HEK293 (cell line): ENCODE data around the gene UBE2D2.
"Not testable (repeated sequence)": the region's sequence is repeated elsewhere in the genome, so short reads cannot be mapped to it uniquely, and the experiment has no call there.

Source experiments
- CTCF ChIA-PET: fragments of 350-600 bp; formaldehyde crosslinking; extraction: SDS; loops from one replicate; lab custom pipeline; 2021; ENCODE audit warnings: antibody characterized with exemption; lab: Yijun Ruan, JAX
- POLR2A ChIA-PET: fragments of 300-600 bp; formaldehyde crosslinking; extraction: SDS; loops from one replicate; lab custom pipeline; 2020; ENCODE audit warnings: antibody characterized with exemption, inconsistent platforms; lab: Yijun Ruan, JAX
- H3K27ac ChIP-seq: fragments of 200-500 bp; sonication (Bioruptor generic); 2 replicates; pipeline ENCODE4 v1.5.1; 2014; ENCODE audit warnings: low read depth, low read length, control low read depth, inconsistent platforms; ENCODE audit errors: extremely low read depth
- H3K36me3 ChIP-seq, 2 experiments: fragments of 200-500 bp in 1 of 2; sonication (Bioruptor generic) in 1 of 2; 1 replicate in 1 of 2; 2 replicates in 1 of 2; pipeline ENCODE4 v1.5.1; 2014 to 2017; ENCODE audit warnings: inconsistent platforms in 2 of 2, low read length in 2 of 2; ENCODE audit not compliant: control insufficient read depth in 2 of 2, insufficient read depth in 1 of 2
- H3K4me1 ChIP-seq: fragments of 200-500 bp; sonication (Bioruptor generic); 2 replicates; pipeline ENCODE4 v1.5.1; 2014; ENCODE audit warnings: mild to moderate bottlenecking, low read length, inconsistent platforms; ENCODE audit not compliant: control insufficient read depth, insufficient read depth
- H3K4me3 ChIP-seq: 2 replicates; pipeline ENCODE4 v1.5.1; 2011; ENCODE audit warnings: low read depth, mild to moderate bottlenecking, control low read depth, low read length, moderate library complexity
- H3K9me3 ChIP-seq: fragments of 200-500 bp; sonication (Bioruptor generic); 2 replicates; pipeline ENCODE4 v1.5.1; 2014; ENCODE audit warnings: low read depth, low read length, inconsistent platforms; ENCODE audit not compliant: control insufficient read depth, insufficient read depth
- BCL11B ChIP-seq: fragments of 450-650 bp; formaldehyde crosslinking; IDR thresholded peaks from 2 replicates; pipeline ENCODE4 v1.5.1; 2016; ENCODE audit warnings: low read depth, missing biosample characterization, missing genetic modification characterization
- SCRT2 ChIP-seq: fragments of 450-650 bp; formaldehyde crosslinking; IDR thresholded peaks from 2 replicates; pipeline ENCODE4 v1.5.1; 2016; ENCODE audit warnings: missing biosample characterization, missing genetic modification characterization
- SETDB1 ChIP-seq: IDR thresholded peaks from one replicate; pipeline ENCODE4 v1.6.1; 2017; ENCODE audit warnings: mild to moderate bottlenecking, low read length, moderate library complexity, mixed read lengths; ENCODE audit not compliant: insufficient read length
- YY1 ChIP-seq: fragments of 450-650 bp; formaldehyde crosslinking; IDR thresholded peaks from 2 replicates; pipeline ENCODE4 v1.5.1; 2018; ENCODE audit warnings: missing biosample characterization, missing genetic modification characterization
- ZBTB20 ChIP-seq: fragments of 450-650 bp; formaldehyde crosslinking; IDR thresholded peaks from 2 replicates; pipeline ENCODE4 v1.5.1; 2016; ENCODE audit warnings: missing biosample characterization, missing genetic modification characterization
- ZFP69B ChIP-seq: fragments of 450-650 bp; formaldehyde crosslinking; IDR thresholded peaks from 2 replicates; pipeline ENCODE4 v1.5.1; 2016; ENCODE audit warnings: missing biosample characterization, missing genetic modification characterization
- ZNF202 ChIP-seq: fragments of 450-650 bp; formaldehyde crosslinking; IDR thresholded peaks from 2 replicates; pipeline ENCODE4 v1.5.1; 2016; ENCODE audit warnings: missing biosample characterization, missing genetic modification characterization, borderline replicate concordance
- ZNF266 ChIP-seq: fragments of 450-650 bp; formaldehyde crosslinking; IDR thresholded peaks from 2 replicates; pipeline ENCODE4 v1.5.1; 2016; ENCODE audit warnings: missing biosample characterization, missing genetic modification characterization, low read depth
- ZNF426 ChIP-seq: fragments of 450-650 bp; formaldehyde crosslinking; IDR thresholded peaks from 2 replicates; pipeline ENCODE4 v1.5.1; 2017; ENCODE audit warnings: missing biosample characterization, missing genetic modification characterization, mild to moderate bottlenecking, inconsistent platforms, moderate library complexity
- ZNF433 ChIP-seq: fragments of 450-650 bp; formaldehyde crosslinking; IDR thresholded peaks from 2 replicates; pipeline ENCODE4 v1.5.1; 2016; ENCODE audit warnings: missing biosample characterization, missing genetic modification characterization, low read depth
- ZNF529 ChIP-seq: fragments of 450-650 bp; formaldehyde crosslinking; IDR thresholded peaks from 2 replicates; pipeline ENCODE4 v1.5.1; 2017; ENCODE audit warnings: missing genetic modification characterization, missing biosample characterization; ENCODE audit not compliant: insufficient replicate concordance
- ZNF571 ChIP-seq: fragments of 450-650 bp; formaldehyde crosslinking; IDR thresholded peaks from 2 replicates; pipeline ENCODE4 v1.5.0; 2017; ENCODE audit warnings: missing biosample characterization, missing genetic modification characterization
- ZNF623 ChIP-seq: fragments of 450-650 bp; formaldehyde crosslinking; IDR thresholded peaks from 2 replicates; pipeline ENCODE4 v1.5.1; 2016; ENCODE audit warnings: missing biosample characterization, missing genetic modification characterization
- ZNF629 ChIP-seq: fragments of 450-650 bp; formaldehyde crosslinking; IDR thresholded peaks from 2 replicates; pipeline ENCODE4 v1.5.1; 2017; ENCODE audit warnings: missing biosample characterization, missing genetic modification characterization
- ZNF843 ChIP-seq: fragments of 450-650 bp; formaldehyde crosslinking; IDR thresholded peaks from 2 replicates; pipeline ENCODE4 v1.5.1; 2016; ENCODE audit warnings: missing biosample characterization, missing genetic modification characterization
- TF ChIP-seq, protein P1 (sequence below): fragments of 450-650 bp; formaldehyde crosslinking; IDR thresholded peaks from 2 replicates; pipeline ENCODE4 v1.5.1; 2016; ENCODE audit warnings: missing biosample characterization, missing genetic modification characterization
- TF ChIP-seq, protein P2 (sequence below): fragments of 450-650 bp; formaldehyde crosslinking; IDR thresholded peaks from 2 replicates; pipeline ENCODE4 v1.5.1; 2016; ENCODE audit warnings: missing biosample characterization, missing genetic modification characterization
- TF ChIP-seq, protein P3 (sequence below): fragments of 450-650 bp; formaldehyde crosslinking; IDR thresholded peaks from 2 replicates; pipeline ENCODE4 v1.5.1; 2017; ENCODE audit warnings: missing biosample characterization, missing genetic modification characterization
- TF ChIP-seq, protein P4 (sequence below): fragments of 450-650 bp; formaldehyde crosslinking; IDR thresholded peaks from 2 replicates; pipeline ENCODE4 v1.5.1; 2016; ENCODE audit warnings: missing biosample characterization, missing genetic modification characterization
- TF ChIP-seq, protein P5 (sequence below): fragments of 450-650 bp; formaldehyde crosslinking; IDR thresholded peaks from 2 replicates; pipeline ENCODE4 v1.5.1; 2017; ENCODE audit warnings: missing biosample characterization, missing genetic modification characterization

Gene UBE2D2

DNA sequence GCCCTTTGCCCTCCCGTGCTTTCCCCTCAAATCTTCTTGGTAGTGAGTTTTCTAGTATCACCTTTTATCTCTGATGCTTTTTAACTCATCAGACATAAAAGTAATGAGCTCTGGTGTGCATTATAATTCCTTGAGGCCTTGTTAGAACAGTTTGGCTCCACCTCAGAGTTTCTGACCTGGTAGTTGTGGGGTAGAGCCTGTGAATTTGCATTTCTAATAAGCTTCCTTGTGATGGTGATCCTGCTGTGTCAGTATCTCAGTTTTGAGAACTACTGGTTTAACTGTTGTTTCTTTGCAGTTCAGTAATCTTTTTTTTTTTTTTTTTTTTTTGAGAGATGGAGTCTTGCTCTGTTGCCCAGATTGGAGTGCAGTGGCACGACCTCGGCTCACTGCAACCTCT, 31.1 kb downstream of the UBE2D2 start:
- H3K4me1 ChIP-seq: no peaks in the 10 kb centered on the region
- H3K9me3 ChIP-seq: no peaks in the 10 kb centered on the region
- POLR2A ChIA-PET: interaction anchor here (1.1 kb wide), 1 partner anchor 11 kb away, joined by 5 read pairs; no protein-coding TSS in a partner anchor
- TF ChIP-seq ZNF433 (tag by site-specific recombination) (no peak), ZNF623 (no peak), ZBTB20 (tag by site-specific recombination) (no peak), ZFP69B (no peak), ZNF843 (tag by site-specific recombination) (no peak), ZNF266 (no peak)
- H3K27ac ChIP-seq: no peak overlapping the region
- H3K36me3 ChIP-seq: peaks cover 16% of the 10 kb centered on the region in 2 experiments; a peak in 2 of 3 replicates
- no peak overlapping the region for H3K4me3 ChIP-seq
- CTCF ChIA-PET: interaction anchor here (0.6 to 1.7 kb wide), 4 partner anchors 17 to 763 kb away, joined by 4 to 7 read pairs (median 6); no protein-coding TSS in a partner anchor

DNA sequence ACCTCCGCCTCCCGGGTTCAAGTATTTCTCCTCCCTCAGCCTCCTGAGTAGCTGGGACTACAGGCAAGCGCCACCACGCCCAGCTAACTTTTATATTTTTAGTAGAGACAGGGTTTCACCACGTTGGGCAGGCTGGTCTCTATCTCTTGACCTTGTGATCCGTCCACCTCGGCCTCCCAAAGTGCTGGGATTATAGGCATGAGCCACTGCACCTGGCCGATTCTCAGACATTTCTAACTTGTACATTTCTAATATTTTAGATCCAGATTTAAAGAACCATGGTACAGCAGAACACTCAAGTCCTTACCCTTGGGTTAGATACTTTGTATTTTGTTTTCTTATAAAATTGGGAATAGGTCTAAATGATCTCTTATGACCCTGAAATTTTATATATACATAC, 31.9 kb downstream of the UBE2D2 start:
- H3K9me3 ChIP-seq, H3K27ac ChIP-seq, H3K4me1 ChIP-seq, H3K4me3 ChIP-seq, POLR2A ChIA-PET: not testable (repeated sequence)
- peaks cover 13 to 16% of the 10 kb centered on the region in 2 experiments; a peak in 2 of 3 replicates for H3K36me3 ChIP-seq
- CTCF ChIA-PET: interaction anchor here (0.6 to 1.7 kb wide), 3 partner anchors 173 to 468 kb away, joined by 3 to 5 read pairs (median 4); no protein-coding TSS in a partner anchor

DNA sequence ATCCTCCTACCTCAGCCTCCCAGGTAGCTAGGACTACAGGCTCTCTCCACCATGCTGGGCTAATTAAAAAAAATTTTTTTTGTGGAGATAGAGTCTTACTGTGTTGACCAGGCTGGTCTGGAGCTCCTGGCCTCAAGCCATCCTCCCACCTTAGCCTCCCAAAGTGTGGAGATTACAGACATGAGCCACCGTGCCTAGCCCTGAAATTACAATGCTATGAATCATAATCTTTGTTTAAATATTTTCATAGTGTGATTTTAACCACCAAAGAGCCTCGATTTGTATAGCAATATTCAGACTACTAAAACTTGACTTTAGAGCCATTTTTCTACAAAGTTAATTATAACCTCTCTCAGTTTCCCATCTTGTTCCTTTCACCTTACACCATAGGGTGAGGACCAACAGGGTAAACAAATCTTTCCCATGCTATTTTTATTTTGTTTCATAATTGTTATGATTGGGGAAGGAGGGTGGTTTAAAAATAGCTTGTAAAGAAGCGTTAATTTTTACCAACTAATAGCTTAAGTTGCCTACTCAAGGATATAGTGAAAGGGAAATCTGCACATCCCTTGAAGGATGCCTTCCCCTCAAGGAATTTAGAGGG, 32.7 kb downstream of the UBE2D2 start:
- no peaks in the 10 kb centered on the region for H3K9me3 ChIP-seq
- peaks cover 7 to 16% of the 10 kb centered on the region in 2 experiments; a peak in 2 of 3 replicates for H3K36me3 ChIP-seq
- ChIA-PET POLR2A (interaction anchor here (0.6 kb wide), 1 partner anchor 8 kb away, joined by 4 read pairs; no protein-coding TSS in a partner anchor), CTCF (interaction anchor here (0.6 to 1.7 kb wide), 2 partner anchors 172 to 266 kb away, joined by 3 to 4 read pairs; no protein-coding TSS in a partner anchor)
- TF ChIP-seq ZNF571 (tag by site-specific recombination): no peak
- TF ChIP-seq, protein P1, sequence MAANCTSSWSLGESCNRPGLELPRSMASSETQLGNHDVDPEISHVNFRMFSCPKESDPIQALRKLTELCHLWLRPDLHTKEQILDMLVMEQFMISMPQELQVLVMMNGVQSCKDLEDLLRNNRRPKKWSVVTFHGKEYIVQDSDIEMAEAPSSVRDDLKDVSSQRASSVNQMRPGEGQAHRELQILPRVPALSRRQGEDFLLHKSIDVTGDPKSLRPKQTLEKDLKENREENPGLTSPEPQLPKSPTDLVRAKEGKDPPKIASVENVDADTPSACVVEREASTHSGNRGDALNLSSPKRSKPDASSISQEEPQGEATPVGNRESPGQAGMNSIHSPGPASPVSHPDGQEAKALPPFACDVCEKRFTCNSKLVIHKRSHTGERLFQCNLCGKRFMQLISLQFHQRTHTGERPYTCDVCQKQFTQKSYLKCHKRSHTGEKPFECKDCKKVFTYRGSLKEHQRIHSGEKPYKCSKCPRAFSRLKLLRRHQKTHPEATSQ: no peak
- TF ChIP-seq, protein P2, sequence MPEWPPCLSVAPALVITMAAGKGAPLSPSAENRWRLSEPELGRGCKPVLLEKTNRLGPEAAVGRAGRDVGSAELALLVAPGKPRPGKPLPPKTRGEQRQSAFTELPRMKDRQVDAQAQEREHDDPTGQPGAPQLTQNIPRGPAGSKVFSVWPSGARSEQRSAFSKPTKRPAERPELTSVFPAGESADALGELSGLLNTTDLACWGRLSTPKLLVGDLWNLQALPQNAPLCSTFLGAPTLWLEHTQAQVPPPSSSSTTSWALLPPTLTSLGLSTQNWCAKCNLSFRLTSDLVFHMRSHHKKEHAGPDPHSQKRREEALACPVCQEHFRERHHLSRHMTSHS (tag by site-specific recombination): no peak
- TF ChIP-seq, protein P3, sequence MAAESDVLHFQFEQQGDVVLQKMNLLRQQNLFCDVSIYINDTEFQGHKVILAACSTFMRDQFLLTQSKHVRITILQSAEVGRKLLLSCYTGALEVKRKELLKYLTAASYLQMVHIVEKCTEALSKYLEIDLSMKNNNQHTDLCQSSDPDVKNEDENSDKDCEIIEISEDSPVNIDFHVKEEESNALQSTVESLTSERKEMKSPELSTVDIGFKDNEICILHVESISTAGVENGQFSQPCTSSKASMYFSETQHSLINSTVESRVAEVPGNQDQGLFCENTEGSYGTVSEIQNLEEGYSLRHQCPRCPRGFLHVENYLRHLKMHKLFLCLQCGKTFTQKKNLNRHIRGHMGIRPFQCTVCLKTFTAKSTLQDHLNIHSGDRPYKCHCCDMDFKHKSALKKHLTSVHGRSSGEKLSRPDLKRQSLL (tag by site-specific recombination): no peak
- TF ChIP-seq, protein P4, sequence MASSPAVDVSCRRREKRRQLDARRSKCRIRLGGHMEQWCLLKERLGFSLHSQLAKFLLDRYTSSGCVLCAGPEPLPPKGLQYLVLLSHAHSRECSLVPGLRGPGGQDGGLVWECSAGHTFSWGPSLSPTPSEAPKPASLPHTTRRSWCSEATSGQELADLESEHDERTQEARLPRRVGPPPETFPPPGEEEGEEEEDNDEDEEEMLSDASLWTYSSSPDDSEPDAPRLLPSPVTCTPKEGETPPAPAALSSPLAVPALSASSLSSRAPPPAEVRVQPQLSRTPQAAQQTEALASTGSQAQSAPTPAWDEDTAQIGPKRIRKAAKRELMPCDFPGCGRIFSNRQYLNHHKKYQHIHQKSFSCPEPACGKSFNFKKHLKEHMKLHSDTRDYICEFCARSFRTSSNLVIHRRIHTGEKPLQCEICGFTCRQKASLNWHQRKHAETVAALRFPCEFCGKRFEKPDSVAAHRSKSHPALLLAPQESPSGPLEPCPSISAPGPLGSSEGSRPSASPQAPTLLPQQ (tag by site-specific recombination): no peak
- no peak overlapping the region for H3K4me3 ChIP-seq
- H3K27ac ChIP-seq: no peak overlapping the region
- no peaks in the 10 kb centered on the region for H3K4me1 ChIP-seq

DNA sequence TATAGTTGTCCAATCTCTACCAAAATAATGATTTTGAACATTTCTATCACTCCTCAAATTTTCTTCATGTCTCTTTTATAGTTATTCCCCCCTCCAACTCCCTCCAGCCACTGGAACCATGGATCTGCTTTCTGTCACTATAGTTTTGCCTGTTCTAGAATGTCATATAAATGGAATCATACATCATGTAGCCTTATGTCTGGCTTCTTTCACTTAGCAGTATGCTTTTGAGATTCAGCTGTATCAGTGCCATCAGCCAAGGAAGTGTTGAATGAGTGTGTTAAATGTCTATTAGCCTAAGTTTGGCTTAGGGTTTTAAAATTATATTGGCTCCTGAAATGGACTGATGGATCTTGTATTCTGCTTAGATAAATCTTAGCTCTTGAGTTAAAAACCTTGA, 36.0 kb downstream of the UBE2D2 start:
- H3K36me3 ChIP-seq: peaks cover 23 to 29% of the 10 kb centered on the region in 2 experiments; a peak in 2 of 3 replicates
- no peaks in the 10 kb centered on the region for H3K9me3 ChIP-seq
- POLR2A ChIA-PET: no interaction called here
- CTCF ChIA-PET: interaction anchor here (0.6 kb wide), 2 partner anchors 113 to 383 kb away, joined by 5 to 6 read pairs; no protein-coding TSS in a partner anchor
- TF ChIP-seq YY1 (tag by site-specific recombination) (no peak), BCL11B (tag by site-specific recombination) (no peak), ZNF529 (no peak), SCRT2 (tag by site-specific recombination) (no peak), ZNF202 (no peak), ZNF426 (tag by site-specific recombination) (no peak), ZNF629 (tag by site-specific recombination) (no peak), SETDB1 (peak; percentile 21)
- TF ChIP-seq, protein P5, sequence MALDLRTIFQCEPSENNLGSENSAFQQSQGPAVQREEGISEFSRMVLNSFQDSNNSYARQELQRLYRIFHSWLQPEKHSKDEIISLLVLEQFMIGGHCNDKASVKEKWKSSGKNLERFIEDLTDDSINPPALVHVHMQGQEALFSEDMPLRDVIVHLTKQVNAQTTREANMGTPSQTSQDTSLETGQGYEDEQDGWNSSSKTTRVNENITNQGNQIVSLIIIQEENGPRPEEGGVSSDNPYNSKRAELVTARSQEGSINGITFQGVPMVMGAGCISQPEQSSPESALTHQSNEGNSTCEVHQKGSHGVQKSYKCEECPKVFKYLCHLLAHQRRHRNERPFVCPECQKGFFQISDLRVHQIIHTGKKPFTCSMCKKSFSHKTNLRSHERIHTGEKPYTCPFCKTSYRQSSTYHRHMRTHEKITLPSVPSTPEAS (tag by site-specific recombination): no peak
- H3K4me1 ChIP-seq: no peaks in the 10 kb centered on the region
- H3K27ac ChIP-seq: no peak overlapping the region
- no peak overlapping the region for H3K4me3 ChIP-seq
